Nucleus accumbens (tissue), 56 donors: Measurements from ENCODE around the gene INPP5F.
"Not testable (repeated sequence)": the region's sequence is repeated elsewhere in the genome, so short reads cannot be mapped to it uniquely, and the experiment has no call there.

Experiments
- DNase-seq, 56 donors: peaks; one replicate each; lab custom pipeline; 2025; lab: John Stamatoyannopoulos, UW

The INPP5F gene

GRCh38 chr10:119860866-119861607 is 135.2 kb downstream of the INPP5F start:
- no peak for DNase-seq

- no peak for DNase-seq
These were observed 136.7 kb downstream of the INPP5F start for GRCh38 chr10:119862524-119862923.

GRCh38 chr10:119863951-119864565 is 138.2 kb downstream of the INPP5F start:
- no peak for DNase-seq

DNA sequence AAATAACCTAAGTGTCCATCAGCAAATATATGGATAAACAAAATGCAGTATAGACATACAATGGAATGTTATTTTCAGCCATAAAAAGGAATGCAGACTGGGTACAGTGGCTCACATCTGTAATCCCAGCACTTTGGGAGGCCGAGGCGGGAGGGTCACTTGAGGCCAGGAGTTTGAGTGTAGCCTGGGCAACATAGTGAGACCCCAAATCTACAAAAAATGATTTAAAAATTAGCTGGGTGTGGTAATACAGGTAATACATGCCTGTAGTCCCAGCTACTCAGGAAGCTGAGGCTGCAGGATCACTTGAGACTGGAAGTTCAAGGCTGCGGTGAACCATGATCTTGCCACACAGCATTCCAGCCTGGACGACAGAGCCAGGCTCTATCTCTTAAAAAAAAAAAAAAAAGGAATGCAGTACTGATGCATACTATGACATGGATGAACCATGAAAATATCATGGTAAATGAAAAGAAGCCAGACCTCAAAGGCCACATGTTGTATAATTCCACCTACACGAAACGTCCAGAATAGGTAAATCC is 139.9 kb downstream of the INPP5F start:
- DNase-seq: no peak

- no peak for DNase-seq
These were observed 141.5 kb downstream of the INPP5F start for GRCh38 chr10:119867317-119867716.

DNA sequence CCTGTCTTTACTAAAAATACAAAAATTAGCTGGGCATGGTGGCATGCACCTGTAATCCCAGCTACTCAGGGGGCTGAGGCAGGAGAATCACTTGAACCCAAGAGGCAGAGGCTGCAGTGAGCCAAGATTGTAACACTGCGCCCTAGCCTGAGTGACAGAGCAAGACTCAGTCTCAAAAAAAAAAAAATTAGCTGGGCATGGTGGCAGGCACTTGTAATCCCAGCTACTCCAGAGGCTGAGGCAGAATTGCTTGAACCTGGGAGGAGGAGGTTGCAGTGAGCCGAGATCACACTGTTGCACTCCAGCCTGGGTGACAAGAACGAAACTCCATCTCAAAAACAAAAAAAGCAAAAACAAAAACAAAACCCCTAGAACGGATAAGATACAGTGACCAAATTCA is 143.5 kb downstream of the INPP5F start:
- not testable (repeated sequence) for DNase-seq

- DNase-seq: peak in 43 of 56 donors; percentile 4 to 66 (median 29)
These were observed 146.2 kb downstream of the INPP5F start for GRCh38 chr10:119871881-119872609.

DNA sequence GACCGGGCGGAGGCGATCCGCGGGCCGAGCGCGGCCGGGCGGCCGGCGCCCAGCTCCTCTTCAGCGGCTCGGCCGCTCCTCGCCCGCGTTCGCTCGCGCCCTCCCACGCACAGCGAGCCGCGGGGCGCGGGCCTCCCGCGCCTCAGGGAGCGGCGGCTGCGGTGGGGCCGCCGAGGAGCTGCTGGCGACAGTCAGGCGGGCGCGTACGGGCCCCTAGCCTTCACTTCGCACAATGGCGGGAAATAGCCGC is 146.7 kb downstream of the INPP5F start, which contains the start of gene MCMBP:
Gene MCMBP, minus strand, starts transcription at position 234 of the 250 bp plus-strand sequence. CDS start 259 bp downstream, outside the sequence.
- DNase-seq: peak in 1 of 56 donors; percentile 57

DNA sequence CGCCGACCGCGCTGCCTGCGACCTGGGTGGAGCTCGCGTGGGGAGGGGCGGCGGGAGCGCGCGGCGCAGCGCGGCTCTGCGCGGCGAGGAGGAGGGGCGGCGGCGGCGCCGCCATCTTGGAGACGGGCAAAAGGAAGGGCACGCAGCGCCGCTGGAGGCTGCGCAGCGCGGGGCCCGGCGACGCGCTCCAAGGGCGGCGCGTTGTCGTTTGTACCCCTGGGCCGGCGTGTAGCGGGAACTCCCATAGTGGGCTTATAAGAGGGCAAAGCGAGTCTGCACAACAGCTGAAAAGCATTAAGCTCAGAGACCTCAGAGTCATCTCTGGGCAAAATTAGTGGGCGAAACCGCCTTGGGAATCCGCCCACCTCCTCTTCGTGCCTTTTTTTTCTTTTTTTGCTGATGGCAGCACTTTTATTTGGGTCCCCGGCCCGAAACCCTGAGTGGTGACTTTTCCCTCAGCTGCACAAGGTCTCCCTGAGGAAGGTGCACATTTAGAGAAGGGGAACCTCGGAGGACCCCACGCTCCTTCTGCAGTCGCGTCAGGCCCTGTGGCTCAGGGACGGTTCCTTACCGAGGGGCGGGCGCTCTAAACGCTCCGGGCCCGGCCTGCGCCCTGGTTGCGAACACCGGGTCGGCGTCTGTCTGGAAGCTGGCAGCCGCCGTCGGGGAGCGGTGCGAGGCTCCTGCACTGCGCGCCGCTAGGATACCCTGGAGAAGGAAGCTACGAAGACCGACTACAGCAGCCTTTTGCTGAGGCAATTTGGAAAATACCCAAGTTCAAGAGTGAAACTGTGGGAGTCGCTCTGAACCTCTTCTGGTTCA is 147.2 kb downstream of the INPP5F start:
- peak in 55 of 56 donors; percentile 25 to 91 (median 80) for DNase-seq

- no peak for DNase-seq
These were observed 152.7 kb downstream of the INPP5F start for GRCh38 chr10:119878524-119878923.
